GM18505 (cell line): ENCODE results near the gene FGF9.

ENCODE experiments used
- ATAC-seq: cut with Tn5 transposase; IDR thresholded peaks from one replicate; pipeline ENCODE4 v1.9.1; 2021; ENCODE audit not compliant: unreplicated experiment
- POLR2A ChIP-seq: IDR thresholded peaks from 4 replicates; pipeline ENCODE4 v1.6.1; 2011; ENCODE audit warnings: borderline replicate concordance; ENCODE audit not compliant: insufficient read depth, insufficient read length; ENCODE audit errors: extremely low read depth

Gene FGF9

DNA sequence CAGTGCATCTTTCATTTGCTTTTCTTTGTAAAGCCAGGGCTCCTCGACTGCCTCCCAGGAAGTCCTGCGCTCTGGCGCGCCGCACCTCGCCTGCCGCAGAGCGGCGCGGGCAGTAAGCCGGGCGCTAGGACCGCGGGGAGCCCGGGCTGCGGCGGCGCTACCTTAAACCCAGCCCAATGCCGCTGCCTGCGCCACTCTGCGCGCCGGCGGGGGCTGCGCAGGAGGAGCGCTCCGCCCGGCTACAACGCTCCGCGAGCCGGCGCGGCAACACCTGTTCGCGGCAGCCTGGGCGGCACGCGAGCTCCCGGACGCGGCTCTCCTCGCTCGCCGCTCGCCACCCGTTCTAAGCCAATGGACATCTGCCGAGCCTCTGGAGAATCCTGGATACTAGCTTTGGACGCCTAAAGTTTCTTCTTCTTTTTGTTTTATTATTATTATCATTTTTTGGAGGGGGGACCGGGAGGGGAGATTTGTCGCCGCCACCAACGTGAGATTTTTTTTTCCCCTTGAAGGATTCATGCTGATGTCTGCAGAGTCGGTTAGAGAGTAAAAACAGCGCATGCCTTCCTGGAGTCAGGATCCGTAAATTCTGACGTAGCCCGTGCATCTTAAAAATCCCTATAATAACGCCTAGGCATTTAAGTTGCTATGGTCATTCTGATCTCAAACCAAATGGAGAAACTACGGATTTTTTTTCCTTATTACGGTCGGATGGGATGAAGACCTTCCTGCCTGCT, at the start of gene FGF9:
Gene FGF9, plus strand, starts transcription at position 191 of the 737 bp plus-strand sequence. CDS start 840 bp downstream, outside the sequence.
- TF ChIP-seq POLR2A, result peak; percentile 68
- ATAC-seq, result peak; percentile 80

DNA sequence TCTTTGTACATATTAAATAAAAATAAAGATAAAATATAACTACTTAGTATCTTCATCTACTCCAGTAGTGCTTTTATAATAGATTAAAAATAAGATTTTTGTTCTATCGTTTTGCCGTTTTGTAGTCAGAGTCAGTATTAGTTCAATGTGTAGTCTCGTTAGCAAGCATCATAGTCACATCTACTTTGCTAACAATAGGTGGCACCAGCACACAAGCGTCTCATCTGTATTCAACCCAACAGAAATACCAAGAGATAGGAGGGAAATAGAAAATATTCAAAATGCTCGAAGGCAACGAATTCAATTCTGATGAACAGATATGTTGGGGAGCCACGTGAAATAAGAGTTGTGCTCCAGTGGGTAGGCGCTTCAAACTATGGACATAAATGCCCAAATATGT, 45.5 kb upstream of the FGF9 start:
- no peak for TF ChIP-seq POLR2A
- ATAC-seq, result no peak

DNA sequence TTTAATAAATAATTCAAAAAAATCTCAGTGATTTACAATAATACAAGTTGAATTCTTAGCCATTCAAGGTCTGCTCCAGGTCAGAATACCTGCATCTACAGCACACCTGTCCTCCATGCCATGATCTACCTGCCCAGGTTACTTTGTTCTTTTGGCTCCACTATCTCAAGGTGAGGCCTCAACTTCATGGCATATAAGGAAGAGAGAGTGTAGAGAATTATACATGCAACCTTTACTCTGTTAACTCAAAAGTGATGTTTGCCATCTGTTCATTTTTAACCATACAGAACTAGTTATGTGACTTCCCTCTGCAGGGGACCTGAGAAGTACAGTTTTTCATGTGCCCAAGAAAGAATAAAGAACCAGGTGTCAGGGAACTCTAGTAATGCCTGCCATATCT, 38.7 kb upstream of the FGF9 start:
- ATAC-seq, result no peak
- no peak for TF ChIP-seq POLR2A

DNA sequence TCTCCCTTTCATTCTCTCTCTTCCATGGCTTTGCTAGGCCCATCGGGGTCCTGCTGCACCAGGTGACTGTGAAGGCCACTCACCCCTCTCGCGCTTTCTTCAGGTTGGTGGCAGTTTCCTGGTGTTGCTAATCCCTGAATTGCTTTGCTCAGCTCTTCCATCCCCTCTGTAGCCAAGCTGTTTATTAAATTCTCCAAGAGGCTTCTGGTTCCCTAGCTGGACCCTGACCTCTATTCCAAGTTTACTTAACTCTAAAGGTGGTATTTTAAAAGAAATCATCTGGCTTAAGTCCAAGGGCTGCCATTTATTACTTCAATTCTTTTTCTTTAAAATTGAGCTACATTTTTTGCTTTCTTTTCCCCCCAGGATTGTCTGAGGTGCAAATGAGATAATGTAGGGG, 34.2 kb upstream of the FGF9 start:
- ATAC-seq, result no peak
- no peak for TF ChIP-seq POLR2A

DNA sequence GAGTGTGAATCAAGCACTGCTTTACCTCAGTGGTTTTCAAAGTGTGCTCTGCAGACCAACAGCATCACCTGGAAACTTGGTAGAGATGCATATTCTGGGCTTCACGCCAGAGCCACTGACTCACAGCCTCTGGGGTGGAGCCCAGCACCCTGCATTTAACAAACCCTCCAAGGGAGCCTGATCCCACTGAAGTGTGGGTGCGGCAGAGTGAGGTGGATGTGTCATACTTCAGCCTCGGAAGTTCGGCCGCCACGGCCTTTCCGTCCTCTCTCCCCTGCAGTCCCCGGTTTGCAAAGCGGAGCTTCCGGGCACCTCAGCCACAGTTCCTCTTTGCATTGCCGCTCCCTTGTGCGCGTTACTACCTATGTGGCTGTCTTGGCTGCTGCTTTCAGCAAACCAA, 33.6 kb upstream of the FGF9 start:
- no peak for TF ChIP-seq POLR2A
- ATAC-seq, result no peak

DNA sequence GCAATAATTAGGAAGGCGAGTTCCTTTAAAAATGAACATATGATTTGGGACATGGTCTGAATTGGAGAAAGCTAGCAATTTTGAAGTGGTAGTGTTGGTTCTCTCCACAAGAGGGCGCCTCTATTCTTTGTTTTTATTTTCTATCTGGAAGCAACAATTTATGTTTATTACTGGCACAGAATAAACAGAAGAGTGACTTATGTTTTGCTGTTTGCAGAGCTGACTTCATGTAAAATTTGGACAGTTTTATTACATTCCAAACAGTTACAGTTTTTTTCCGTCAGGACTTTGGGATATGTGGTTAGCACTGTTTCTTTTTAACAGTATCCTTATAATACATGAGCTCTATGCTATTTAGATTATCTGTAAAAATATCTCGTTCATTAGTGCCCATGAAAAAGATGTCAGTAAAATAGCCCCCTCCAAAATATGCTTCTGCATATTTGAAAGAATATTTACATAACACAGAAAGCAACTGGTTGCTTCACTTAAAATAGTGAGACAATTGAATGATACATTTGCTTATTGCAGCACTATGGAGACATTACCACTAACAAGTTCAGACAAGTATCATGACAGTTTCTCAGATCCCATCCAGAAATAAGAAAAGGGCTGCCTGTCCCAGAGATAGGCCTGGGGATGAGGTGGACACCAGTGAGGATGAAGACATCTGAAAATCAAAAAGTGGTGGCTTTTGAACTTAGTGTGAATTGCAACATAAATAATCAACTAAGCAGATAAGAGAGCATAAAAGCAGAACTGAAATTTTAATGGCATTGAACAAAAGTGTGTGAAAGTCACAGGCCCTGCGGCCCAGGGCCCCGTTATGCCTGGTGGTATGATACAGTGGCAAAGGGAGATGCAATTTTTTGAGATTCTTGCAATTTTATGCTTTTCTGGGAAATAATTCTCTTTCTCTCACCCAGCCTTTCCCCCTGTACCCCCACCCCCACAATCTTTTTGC, 32.3 kb upstream of the FGF9 start:
- peak; percentile 65 for ATAC-seq
- TF ChIP-seq POLR2A, result no peak

DNA sequence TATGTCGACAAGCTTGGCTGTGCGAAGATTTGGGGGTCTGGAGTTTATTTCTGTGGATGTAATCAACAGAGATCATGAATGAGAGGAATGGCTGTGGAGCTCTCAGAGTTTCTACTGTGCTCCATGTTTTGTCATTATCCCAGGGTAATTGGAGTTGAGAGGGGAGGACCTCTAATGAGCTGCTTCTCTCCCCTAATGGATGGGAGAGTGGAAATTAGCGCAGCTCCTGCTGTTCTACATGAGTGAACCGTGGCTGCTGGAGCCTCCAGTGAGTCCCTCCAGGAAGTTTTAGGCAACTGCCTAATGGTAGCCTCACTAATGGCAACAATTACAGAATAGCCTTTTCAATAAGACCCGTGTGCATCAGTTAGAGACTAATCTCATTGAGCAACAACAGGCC, 31.3 kb upstream of the FGF9 start:
- ATAC-seq, result no peak
- TF ChIP-seq POLR2A, result no peak

DNA sequence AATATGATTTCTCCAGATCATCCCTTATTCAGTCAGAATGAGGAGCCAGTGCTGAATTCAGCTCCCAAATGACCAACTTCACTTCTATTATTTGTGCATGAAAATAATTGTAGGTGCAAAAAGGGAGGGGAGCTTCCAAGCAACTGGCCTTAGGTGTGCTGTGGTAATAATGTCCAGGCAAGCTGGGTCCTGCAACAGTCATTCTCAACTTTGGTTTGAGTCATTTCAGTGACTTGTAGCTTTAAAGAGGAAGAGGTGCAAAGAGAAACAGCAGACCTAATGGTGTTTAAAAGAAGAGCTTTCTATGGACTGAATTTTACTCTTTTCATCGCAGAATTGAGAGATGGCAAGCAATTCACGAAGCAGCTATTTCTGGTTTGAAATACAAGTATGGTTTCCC, 29.2 kb upstream of the FGF9 start:
- TF ChIP-seq POLR2A, result no peak
- no peak for ATAC-seq

DNA sequence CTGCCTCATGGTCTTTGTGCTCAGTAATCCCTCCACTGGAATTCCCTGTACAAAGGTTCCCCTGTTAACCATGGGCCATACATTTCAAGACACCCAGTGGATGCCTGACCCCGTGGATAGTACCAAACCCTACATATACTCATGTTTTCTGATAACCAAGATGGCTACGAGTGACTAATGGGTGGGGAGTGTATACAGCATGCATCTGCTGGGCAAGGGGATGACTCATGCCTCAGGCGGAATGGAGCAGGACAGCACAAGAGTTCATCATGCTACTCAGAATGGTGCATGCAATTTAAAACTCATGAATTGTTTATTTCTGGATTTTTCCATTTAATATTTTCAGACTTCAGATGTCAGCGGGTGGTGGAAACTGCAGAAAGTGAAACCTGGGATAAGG, 13.3 kb upstream of the FGF9 start:
- no peak for ATAC-seq
- no peak for TF ChIP-seq POLR2A

DNA sequence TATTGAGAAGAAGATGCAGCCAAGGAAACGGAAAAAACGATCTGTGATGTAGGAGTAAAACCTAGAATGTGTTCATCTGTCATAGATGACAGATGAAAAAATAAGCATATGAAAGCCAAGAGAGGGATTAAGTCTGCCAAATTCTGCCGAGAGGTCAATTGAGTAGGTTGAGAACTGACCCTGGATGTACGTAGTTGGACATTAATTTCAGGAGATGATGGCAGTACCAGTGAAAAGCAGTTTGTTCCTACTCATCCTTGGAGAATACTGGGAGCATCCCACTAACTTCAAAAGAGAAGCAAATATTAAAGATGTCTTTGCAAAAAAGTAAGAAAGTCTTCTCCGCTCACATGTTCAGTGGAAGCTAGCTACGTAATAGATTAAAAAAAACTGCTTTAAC, 11.8 kb upstream of the FGF9 start:
- TF ChIP-seq POLR2A, result no peak
- no peak for ATAC-seq

DNA sequence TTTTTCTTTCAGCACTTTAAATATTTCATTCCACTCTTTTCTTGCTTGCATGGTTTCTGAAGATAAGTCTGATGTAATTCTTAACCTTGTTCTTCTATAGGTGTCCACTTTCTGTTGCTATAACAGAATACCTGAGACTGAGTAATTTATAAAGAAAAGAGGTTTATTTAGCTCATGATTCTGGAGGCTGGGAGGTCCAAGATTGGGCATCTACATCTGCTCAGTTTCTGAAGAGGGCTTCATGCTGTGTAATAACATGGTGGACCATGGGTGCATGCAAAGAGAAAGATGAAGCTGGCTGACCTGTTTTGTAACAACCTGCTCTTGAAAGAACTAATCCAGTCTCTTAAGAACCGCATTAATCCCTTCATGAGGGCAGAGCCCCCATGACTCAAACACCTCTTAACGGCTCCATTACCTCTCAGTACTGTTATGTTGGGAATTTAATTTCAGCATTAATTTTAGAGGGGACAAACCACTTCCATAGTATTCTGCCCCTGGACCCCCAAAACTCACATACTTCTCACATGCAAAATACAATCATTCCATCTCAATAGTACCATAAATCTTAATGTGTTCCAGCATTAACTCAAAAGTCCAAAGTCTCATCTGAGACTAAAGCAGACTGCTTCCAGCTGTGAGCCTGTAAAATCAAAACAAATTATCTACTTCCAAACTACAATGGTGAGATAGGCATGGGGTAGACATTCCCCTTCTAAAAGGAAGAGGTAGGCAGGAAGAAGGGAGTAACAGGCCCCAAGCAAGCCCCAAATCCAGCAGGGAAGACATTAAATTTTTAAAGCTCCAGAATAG, 9.6 kb upstream of the FGF9 start:
- ATAC-seq, result no peak
- TF ChIP-seq POLR2A, result no peak

DNA sequence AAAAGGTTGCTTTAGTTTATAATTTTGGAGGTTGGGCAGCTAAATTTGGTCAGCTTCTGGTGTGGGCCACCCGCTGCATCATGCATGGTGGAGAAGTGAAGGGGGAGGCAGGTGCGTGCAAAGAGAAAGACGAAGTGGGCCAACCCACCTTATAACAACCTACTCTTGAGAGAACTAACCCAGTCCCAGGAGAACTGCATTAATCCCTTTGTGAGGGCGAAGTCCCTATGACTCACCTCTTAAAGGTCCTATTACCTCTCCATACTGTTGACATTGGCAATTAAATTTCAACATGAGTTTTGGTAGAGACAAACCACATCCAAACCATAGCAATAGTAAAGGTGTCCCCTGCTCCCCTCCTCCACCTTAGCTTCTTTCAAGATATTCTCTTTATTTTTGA, 7.7 kb upstream of the FGF9 start:
- TF ChIP-seq POLR2A, result no peak
- no peak for ATAC-seq

DNA sequence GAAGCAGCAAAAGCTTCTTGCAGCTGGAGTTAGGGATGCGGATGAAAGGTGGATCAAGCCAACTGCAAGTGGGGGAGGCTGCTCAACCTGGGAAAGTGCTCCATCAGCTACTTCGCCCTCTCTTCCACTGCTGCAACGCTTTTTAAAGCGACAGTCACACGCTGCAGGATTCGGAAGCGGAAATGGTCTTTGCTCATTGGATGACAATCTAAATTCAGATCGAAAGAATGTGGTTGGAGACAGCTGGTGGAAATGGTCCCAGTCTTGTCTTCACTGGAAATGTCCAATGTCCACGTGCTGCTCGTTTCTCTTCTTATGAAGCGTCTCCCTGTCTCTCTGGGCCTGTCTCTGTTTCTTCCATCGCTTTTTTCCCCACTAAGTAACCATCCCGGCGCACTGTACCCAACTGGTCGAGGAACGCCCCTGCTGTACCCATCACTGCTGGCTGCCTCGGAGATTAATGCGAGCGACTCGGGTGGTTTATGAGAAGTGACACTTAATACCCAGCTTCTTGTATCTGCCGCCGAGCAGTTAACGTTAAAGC, 2.1 kb upstream of the FGF9 start:
- no peak for TF ChIP-seq POLR2A
- ATAC-seq, result no peak

DNA sequence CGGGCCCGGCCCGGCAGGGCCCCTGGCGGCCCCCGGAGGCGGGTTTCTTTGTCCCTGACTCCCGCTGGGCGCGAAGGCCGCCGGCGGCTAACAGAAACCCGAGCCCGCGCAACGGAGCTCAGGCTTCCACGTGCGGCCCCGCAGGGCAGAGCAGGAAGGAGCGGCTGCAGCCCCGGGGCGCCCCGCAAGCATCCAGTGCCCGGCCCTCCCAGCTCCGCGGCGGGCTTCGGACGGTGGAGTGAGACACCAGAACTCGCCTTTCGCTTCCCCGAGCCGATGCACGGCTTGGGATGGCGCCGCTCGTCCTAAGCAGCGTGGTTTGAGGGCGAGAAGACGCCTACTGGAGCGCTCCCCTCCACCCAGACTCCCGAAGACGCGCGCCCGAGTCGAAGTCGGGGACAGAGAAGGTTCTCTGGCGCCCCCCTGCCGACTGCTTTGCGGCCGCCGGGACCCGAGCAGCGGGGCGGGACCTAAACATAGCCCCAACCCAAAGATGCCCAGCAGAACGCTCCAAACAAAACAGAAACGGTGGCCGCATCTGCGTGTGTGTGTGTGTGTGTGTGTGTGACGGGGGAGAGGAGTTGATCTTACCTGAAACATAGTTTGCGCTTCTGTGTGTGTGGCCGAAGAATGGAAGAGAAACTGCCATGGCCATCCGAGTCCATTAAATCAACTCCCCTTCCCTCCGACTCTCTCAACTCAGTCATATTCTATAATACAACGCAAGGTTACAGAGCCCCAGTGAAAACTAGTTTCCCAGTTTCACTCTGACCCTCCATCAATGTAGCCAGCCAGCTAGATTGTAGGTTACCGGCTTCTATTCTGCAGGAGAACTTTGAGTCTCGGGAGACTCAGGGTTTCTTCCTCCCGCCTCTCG, 629 bp upstream of the FGF9 start:
- peak; percentile 23 for ATAC-seq

More for the DNA sequence above, 629 bp upstream of the FGF9 start:
- TF ChIP-seq POLR2A, result no peak
